ENCODE results near the gene TRNAU1AP.
"Not testable (repeated sequence)": the region's sequence is repeated elsewhere in the genome, so short reads cannot be mapped to it uniquely, and the experiment has no call there.

Gene TRNAU1AP

GRCh38 chr1:28521502-28522164 lies 31.3 kb upstream of the TRNAU1AP start:
- DNase-seq (ENCODE audit: low spot score) = no peak

DNA sequence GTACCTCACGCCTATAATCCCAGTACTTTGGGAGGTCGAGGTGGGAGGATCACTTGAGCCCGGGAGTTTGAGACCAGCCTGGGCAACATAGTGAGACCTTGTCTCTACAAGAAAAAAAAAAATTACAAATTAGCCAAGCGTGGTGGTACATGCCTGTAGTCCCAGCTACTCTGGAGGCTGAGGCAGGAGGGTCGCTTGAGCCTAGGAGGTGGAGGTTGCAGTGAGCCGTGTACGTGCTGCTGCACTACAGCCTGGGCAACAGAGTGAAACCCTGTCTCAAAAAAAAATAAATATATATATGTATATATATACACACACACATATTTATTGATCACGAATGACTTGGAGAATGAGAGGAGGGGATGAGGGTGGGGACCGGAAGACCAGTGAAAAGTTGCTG lies 30.3 kb upstream of the TRNAU1AP start:
- DNase-seq (ENCODE audit: low spot score) = not testable (repeated sequence)

DNA sequence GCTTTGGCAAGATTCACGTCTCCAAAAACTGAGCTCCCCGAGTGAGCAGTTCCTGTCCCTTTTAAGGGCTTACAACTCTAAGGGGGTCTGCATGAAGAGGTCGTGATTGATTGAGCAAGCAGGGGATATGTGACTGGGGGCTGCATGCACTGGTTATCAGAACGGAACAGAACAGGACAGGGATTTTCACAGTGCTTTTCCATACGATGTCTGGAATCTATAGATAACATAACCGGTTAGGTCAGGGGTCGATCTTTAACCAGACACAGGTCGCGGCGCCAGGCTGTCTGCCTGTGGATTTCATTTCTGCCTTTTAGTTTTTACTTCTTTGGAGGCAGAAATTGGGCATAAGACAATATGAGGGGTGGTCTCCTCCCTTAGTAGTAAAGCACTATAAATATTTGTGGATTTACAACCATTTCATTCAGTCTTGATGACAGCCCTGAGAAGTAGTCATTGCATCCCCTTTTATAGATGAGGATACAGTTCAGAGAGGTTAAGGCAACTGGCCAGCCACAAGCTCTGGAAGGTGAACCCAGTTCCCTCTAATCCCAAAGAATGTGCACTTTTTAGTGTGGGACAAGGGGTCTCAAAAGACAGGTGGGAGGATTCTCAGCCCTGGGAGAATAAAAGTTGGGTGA lies 27.8 kb upstream of the TRNAU1AP start:
- DNase-seq (ENCODE audit: low spot score) = not testable (repeated sequence)

DNA sequence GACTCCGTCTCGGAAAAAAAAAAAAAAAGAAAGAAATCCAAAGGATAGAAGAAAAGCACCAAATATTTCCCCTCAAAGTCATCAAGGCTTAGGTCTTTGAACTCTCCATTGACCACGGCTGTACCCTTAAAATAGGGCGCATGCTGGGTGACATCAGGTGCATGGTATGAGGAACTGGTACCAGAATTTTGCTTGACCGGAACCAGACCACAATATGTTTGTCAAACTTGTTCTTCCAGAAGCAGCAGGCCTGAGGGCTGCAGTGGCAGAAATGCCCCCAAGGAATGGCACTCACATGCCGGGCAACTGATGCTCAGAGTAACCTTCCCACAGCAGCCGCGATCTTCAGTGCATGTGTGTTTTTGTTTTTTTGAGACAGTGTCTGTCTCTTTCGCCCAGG lies 26.0 kb upstream of the TRNAU1AP start:
- DNase-seq (ENCODE audit: low spot score) = no peak

GRCh38 chr1:28530456-28530855 lies 22.4 kb upstream of the TRNAU1AP start:
- DNase-seq (ENCODE audit: low spot score) = no peak

- DNase-seq (ENCODE audit: low spot score) = no peak
Measured at GRCh38 chr1:28534671-28535070, 18.2 kb upstream of the TRNAU1AP start.

GRCh38 chr1:28535180-28535579 lies 17.7 kb upstream of the TRNAU1AP start:
- no peak for DNase-seq (ENCODE audit: low spot score)

GRCh38 chr1:28537457-28538199 lies 15.3 kb upstream of the TRNAU1AP start:
- no peak for DNase-seq (ENCODE audit: low spot score)

- DNase-seq (ENCODE audit: low spot score) = no peak
Measured at GRCh38 chr1:28538286-28538685, 14.6 kb upstream of the TRNAU1AP start.

GRCh38 chr1:28540651-28541050 lies 12.2 kb upstream of the TRNAU1AP start:
- no peak for DNase-seq (ENCODE audit: low spot score)

DNA sequence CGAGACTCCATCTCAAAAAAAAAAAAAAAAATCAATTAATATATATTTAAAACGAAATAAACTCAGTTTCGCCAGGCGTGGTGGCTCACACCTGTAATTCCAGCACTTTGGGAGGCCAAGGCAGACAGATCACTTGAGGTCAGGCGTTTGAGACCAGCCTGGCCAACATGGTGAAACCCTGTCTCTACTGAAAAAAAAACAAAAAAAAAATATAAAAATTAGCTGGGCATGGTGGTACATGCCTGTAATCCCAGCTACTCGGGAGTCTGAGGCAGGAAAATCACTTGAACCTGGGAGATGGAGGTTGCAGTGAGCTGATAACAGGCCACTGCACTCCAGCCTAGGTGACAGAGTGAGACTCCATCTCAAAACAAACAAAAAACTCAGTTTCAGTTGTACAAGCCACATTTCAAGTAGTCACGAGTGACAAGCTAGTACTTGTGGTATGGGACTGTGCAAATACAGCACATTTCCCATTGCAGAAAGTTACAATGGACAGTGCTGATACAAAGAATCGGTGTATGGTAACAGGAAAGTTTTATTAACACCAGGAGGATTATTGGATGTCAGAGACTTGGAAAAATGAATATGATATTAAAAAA lies 11.4 kb upstream of the TRNAU1AP start:
- not testable (repeated sequence) for DNase-seq (ENCODE audit: low spot score)

DNA sequence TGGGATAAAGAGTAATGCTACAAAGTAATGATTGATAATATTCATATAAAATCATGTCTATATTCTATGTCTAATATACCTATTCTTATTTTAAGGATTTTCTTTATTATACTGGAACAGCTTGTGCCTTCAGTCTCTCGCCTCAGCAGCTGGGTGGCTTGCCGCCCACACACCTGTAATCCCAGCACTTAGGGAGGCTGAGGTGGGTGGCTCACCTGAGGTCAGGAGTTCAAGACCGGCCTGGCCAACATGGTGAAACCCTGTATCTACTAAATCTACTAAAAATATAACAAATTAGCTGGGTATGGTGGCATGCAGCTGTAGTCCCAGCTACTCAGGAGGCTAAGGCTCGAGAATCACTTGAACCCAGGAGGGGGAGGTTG lies 7.6 kb upstream of the TRNAU1AP start:
- no peak for DNase-seq (ENCODE audit: low spot score)

- DNase-seq (ENCODE audit: low spot score) = no peak
Measured at GRCh38 chr1:28548318-28548717, 4.6 kb upstream of the TRNAU1AP start.

DNA sequence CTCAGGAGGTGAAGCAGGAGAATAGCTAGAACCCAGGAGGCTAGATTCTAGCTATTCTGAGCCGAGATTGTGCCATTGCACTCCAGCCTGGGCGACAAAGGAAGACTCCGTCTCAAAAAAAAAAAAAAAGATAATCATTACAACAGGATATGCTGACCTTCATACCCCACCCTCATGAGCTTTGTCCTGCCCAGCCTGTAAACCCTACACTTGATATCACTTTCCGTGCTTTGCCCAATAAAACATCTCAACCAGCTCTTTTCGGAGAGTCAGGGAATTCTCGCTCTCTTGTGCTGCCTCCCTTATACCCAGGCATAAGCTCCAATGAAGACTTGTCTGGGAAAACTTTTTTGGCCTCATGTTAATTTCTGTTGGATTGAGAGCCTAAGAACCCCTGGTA lies 1.5 kb upstream of the TRNAU1AP start:
- no peak for DNase-seq (ENCODE audit: low spot score)

DNA sequence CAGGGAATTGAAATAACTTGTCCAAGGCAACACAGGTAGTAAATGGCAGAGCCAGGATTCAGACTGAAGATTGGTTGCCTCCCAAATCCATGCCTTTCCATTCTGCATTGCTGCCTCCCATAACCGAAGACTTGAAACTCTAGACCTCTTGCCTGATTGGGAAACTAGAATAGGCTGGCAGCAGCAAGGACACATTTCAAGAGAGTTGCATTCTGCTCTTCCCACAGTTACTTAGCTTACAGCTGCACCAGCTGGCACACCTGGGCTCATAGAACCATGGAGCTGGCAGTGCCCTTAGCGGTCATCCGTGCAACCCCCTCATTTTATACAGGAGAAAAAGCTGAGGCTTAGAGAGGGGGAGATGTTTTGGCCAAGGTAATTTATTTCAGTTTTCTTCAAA lies 8.0 kb downstream of the TRNAU1AP start:
- no peak for DNase-seq (ENCODE audit: low spot score)

DNA sequence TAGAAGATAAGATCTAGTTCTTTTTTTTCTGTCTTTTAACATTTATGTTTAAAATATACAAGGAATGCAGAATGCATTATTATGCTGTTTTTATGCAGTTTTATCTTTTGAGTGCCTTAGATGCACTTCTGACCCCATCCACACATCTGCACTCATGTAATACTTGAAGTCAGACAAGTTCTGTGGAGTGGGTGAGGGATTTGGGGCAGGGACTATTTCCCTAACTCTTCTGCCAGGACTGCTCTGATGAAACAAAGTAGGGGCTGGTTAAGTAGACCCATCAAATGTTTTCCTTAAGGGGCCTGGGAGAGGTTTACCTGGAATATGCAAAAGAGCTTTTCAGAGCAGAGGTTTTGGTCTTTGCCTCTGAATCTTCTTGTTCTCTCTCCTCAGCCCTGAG lies 11.4 kb downstream of the TRNAU1AP start:
- no peak for DNase-seq (ENCODE audit: low spot score)

DNA sequence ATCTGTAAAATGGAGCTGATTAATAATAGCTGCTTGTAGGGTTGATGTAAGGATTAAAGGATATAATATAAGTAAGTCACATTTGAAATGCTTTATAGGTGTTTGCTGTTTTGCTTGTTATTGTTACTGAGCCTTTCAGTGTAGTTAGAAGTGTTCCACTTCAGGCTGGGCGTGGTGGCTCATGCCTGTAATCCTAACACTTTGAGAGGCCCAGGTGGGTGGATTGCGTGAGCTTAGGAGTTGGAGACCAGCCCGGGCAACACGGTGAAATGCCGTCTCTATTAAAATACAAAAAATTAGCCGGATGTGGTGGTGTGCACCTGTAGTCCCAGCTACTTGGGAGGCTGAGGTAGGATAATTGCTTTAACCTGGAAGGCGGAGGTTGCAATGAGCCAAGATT lies 12.2 kb downstream of the TRNAU1AP start:
- no peak for DNase-seq (ENCODE audit: low spot score)

- no peak for DNase-seq (ENCODE audit: low spot score)
Measured at GRCh38 chr1:28565726-28566125, 12.8 kb downstream of the TRNAU1AP start.

DNA sequence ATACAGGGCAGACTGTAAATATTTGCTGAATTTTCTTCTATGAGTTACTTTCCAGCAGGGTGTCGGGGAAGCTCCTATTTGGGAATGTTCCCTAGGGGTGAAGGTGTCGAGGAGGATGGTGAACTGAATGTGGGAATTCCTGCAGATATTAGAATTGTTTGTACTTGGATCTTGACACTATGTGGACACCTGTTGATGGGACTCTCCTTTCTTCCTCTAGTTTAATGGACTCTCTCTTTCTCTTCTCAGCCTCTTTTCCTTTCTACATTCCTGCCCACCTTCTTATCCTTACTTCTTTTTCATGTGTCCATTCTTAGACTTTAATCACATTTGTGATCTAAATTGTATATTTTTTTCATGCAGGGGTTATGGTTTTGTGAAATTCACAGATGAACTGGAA lies 14.0 kb downstream of the TRNAU1AP start:
- DNase-seq (ENCODE audit: low spot score) = no peak

GRCh38 chr1:28571911-28572310 lies 19.0 kb downstream of the TRNAU1AP start:
- no peak for DNase-seq (ENCODE audit: low spot score)

- not testable (repeated sequence) for DNase-seq (ENCODE audit: low spot score)
Measured at GRCh38 chr1:28572891-28573290, 20.0 kb downstream of the TRNAU1AP start.

GRCh38 chr1:28573564-28573963 lies 20.7 kb downstream of the TRNAU1AP start:
- no peak for DNase-seq (ENCODE audit: low spot score)
